Activated CD8-positive, alpha-beta memory T cell treated with anti-CD3 and anti-CD28 coated beads, Interleukin-2, amount 50 U/mL, for 24 hours (primary cell): ENCODE measurements around the gene EXOSC1.
"Not testable (repeated sequence)": the region's sequence is repeated elsewhere in the genome, so short reads cannot be mapped to it uniquely, and the experiment has no call there.

Source experiments
- DNase-seq: peaks from one replicate; pipeline ENCODE4 v3.0.0-alpha.2; 2020; ENCODE audit errors: extremely low read depth

Gene EXOSC1, protein sequence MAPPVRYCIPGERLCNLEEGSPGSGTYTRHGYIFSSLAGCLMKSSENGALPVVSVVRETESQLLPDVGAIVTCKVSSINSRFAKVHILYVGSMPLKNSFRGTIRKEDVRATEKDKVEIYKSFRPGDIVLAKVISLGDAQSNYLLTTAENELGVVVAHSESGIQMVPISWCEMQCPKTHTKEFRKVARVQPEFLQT

GRCh38 chr10:97445722-97446639 lies at the start of gene EXOSC1, which contains the start of gene ZDHHC16:
EXOSC1 (minus strand) TSS chr10:97446006; CDS start chr10:97445985, 21 bp downstream.
ZDHHC16 (plus strand) TSS chr10:97446175; CDS start chr10:97451676, 5,501 bp downstream.
- peak; percentile 89 for DNase-seq

DNA sequence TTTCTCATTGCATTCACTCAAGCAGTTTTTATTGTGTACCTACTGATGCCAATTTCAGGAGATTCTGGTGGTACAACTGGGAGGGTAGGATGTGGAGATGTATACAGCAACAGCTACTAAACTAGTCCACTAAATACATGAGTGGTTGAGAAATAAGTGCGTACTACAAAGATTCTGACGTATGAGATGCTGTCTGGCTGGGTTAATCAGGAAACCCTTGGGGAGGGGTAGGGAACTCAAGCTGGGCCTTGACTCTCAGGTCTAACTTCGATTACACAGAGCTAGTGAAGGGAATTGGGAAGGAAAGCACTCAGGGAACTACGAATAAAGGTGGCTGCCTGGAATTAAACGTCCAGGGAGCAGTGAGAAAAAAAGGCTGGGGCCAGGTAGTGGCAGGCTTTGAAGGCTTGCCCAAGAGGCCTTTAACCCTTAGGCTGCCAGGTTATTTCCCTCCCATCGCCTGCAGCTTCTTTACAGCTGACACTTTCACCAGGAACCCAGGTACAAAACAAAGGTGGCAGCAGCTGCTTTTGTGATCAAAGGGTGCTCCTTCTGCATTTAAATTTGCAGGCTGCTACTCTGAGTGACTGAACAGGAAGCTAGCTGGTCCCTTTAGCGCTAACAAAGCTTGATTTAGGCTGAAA lies 49.2 kb upstream of the EXOSC1 start:
- no peak for DNase-seq

GRCh38 chr10:97494151-97494550 lies 48.3 kb upstream of the EXOSC1 start:
- no peak for DNase-seq

- DNase-seq, result no peak
Observed at GRCh38 chr10:97490592-97490991, 44.8 kb upstream of the EXOSC1 start.

- DNase-seq, result no peak
Observed at GRCh38 chr10:97485647-97486281, 40.0 kb upstream of the EXOSC1 start.

DNA sequence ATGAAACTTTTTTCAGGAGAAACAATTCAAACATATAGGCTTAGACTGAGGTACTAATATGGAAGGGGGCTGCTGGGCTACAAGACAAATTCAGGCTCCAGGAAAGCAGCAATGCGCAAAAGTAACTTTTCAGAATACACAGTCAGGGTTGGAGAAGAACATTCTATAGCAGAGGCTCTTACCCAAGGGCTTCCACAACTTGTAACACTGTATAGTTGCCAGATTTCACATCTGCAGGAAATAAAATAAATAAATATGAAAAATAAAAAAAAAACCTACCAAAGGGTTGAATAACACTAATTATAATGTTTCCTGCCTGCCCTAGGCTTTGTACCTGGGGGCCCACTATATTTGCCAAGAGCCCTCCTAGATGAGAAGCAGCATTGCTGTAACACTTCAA lies 38.1 kb upstream of the EXOSC1 start:
- no peak for DNase-seq

GRCh38 chr10:97483506-97483905 lies 37.7 kb upstream of the EXOSC1 start:
- no peak for DNase-seq

DNA sequence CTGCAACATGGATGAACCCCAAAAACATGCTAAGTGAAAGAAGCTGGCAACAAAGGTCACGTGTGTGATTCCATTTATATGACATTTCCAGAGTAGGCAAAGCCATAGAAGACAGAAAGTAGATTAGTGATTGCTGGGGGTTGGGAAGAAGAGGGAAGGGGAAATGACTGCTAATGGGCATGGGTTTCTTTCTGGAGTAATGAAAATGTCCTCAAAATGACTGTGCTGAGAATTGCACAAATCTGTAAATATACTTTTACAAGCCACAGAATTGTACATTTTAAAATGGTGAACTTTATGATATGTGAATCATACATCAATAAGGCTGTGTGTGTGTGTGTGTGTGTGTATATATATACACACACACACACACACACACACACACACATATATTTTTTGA lies 36.6 kb upstream of the EXOSC1 start:
- DNase-seq, result no peak

GRCh38 chr10:97481071-97481470 lies 35.3 kb upstream of the EXOSC1 start:
- DNase-seq, result no peak

DNA sequence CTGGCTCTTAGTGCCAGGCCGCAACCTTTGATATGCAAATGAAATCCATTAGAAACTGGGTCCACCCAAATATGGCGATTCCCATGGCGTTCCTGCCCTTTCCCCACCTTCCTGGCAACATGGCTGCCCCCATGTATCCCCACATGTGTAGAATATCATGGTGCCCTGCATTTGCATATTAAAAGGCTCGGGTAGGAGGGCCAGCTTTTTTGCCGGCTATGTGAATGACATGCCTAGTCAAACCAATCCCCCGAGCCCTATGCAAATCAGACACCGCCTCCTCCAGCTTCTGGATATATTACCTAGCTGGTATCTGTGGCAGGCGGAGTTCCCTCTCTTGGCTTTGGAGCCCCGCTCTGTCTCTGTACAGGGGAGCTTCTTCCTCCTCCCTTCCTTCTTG lies 34.1 kb upstream of the EXOSC1 start:
- no peak for DNase-seq

DNA sequence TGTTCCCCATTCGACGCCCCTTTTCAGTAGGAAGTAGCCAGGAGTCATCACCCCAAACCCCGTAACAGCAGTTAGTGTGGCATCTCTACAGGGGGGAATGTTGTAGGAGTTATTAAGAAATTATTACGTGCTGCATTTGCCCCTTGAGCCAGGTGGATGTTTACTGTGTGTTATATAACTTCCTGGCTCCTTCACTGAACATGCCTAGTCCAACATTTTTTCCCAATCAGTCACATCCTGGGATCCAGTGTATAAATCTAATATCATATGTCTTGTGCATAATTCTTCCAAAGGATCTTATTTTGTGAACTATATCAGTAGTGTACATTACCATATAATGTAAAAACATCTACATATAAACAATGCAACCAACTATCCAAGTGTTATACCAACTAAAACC lies 33.6 kb upstream of the EXOSC1 start:
- not testable (repeated sequence) for DNase-seq

GRCh38 chr10:97475936-97476594 lies 30.3 kb upstream of the EXOSC1 start:
- no peak for DNase-seq

DNA sequence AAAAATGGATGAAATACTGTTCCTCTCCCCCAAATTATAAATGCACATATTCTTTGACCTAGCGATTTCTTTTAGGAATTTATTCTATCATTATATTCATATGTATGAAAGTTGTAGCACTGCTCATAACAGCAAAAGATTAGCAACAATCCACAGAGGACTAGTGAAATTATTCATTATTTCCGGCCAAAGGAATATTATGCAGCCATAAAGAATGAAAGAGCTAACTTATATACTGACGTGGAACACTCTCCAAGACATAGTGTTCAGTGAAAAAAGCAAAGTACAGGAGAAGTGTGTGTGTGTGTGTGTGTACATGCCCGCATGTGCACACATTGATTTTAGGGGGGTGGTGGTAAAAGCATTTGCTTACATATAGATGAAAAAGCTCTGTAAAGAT lies 29.1 kb upstream of the EXOSC1 start:
- DNase-seq, result no peak

GRCh38 chr10:97468781-97469180 lies 23.0 kb upstream of the EXOSC1 start:
- not testable (repeated sequence) for DNase-seq

GRCh38 chr10:97468162-97468561 lies 22.4 kb upstream of the EXOSC1 start:
- DNase-seq, result no peak

DNA sequence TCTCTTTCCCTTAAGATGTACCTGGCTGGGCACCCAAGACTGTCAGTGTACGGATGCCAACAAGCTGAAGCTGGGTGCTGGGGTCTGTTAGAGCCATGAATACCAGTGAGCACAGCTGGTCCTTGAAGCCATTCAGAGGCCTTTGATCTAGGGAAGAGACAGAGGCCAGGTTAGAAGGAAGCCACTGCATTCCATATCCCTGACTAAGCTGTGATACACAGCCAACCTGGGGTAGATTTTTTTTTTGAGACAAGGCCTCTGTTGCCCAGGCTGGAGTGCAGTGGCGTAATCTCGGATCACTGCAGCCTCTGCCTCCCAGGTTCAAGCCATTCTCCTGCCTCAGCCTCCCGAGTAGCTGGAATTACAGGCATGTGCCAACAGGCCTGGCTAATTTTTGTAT lies 20.9 kb upstream of the EXOSC1 start:
- no peak for DNase-seq

DNA sequence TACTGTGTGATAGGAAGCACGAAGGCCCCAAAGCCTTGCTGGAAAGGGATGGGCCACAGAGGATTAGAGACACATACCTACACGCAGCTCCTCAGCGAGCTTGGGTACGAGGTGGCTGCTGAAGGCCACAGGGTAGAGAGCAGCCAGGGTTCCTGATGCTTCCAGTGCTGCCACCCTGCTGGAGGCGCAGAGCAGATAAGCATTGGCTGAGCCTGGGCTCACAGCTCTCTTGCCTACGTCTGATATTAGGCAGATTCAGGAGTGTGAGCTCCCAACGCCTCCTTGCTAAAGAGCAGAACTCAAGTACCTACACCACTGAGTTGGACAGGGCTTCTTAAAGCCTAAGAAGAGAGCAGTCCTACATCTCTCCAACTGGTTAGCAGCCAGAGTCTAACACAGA lies 20.2 kb upstream of the EXOSC1 start:
- no peak for DNase-seq

- DNase-seq, result no peak
Observed at GRCh38 chr10:97464226-97464625, 18.4 kb upstream of the EXOSC1 start.

- DNase-seq, result no peak
Observed at GRCh38 chr10:97463363-97464132, 17.7 kb upstream of the EXOSC1 start.

GRCh38 chr10:97462309-97462708 lies 16.5 kb upstream of the EXOSC1 start:
- DNase-seq, result no peak

DNA sequence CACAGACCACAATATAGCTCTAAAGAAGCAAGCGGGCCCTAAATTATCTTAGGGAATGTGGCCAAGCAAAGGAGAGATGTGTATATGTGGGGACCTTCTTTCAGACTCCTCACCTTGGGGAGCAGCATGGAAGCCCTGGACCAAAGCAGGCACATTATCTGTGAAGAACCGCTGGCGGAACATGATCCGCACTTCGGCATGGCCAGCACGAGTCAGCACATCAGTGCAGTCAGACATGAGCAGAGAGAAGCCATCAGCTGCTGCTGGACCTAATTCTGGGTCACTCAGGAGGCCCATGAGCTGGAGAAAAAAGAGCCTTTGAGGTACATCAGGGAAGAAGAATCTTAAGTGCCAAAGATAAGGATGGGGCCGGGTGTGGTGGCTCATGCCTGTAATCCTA lies 14.1 kb upstream of the EXOSC1 start:
- DNase-seq, result no peak
